Astrocyte of the spinal cord (primary cell): Measurements from ENCODE around the gene SHQ1.

Source experiments
- DNase-seq: peaks from one replicate; pipeline ENCODE4 v3.0.0; 2011; ENCODE audit warnings: low read depth, low spot score
- H3K4me3 ChIP-seq: 2 replicates; pipeline ENCODE4 v1.5.1; 2011; ENCODE audit warnings: low read depth, mild to moderate bottlenecking, low read length, moderate library complexity
- in situ Hi-C: cut with HindIII; loops from 2 replicates; pipeline ENCODE4 v1.10.0; 2017; ENCODE audit warnings: low sequenced_read_pairs
- TF ChIP-seq, protein P1 (sequence below): IDR thresholded peaks from 2 replicates; pipeline ENCODE4 v1.5.1; 2012; ENCODE audit warnings: low read depth, mild to moderate bottlenecking, low read length, inconsistent platforms

SHQ1 gene

DNA sequence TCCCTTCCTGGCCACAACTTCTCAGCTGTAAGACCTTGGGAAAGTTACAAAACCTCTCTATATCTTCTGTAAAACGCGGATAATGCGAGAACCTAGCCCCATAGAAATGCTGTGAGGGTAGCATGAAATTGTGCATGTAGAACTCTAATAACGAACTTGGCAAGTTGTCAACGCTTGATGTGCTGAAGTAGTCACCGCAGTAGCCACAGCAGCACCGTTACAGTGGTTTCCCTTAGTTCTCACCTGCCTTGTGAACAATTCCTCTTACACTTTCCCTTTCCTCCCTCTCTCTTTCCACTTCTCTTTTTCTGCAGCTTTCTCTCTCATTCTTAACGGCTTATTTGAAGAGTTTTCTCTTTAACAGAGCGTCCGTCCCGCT, 447 bp upstream of the SHQ1 start:
- TF ChIP-seq, protein P1, sequence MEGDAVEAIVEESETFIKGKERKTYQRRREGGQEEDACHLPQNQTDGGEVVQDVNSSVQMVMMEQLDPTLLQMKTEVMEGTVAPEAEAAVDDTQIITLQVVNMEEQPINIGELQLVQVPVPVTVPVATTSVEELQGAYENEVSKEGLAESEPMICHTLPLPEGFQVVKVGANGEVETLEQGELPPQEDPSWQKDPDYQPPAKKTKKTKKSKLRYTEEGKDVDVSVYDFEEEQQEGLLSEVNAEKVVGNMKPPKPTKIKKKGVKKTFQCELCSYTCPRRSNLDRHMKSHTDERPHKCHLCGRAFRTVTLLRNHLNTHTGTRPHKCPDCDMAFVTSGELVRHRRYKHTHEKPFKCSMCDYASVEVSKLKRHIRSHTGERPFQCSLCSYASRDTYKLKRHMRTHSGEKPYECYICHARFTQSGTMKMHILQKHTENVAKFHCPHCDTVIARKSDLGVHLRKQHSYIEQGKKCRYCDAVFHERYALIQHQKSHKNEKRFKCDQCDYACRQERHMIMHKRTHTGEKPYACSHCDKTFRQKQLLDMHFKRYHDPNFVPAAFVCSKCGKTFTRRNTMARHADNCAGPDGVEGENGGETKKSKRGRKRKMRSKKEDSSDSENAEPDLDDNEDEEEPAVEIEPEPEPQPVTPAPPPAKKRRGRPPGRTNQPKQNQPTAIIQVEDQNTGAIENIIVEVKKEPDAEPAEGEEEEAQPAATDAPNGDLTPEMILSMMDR = no peak
- in situ Hi-C loops = no loop called here
- peak overlapping the region; percentile 98 for H3K4me3 ChIP-seq
- no peak for DNase-seq

- in situ Hi-C loops = no loop called here
- no peak for DNase-seq
- TF ChIP-seq, protein P1 = no peak
- peak overlapping the region; percentile 98 for H3K4me3 ChIP-seq
Measured at GRCh38 chr3:72847282-72847681, 963 bp downstream of the SHQ1 start.

GRCh38 chr3:72846166-72846565, 2.1 kb downstream of the SHQ1 start:
- DNase-seq = no peak
- no peak overlapping the region for H3K4me3 ChIP-seq
- TF ChIP-seq, protein P1 = no peak
- in situ Hi-C loops = no loop called here

- TF ChIP-seq, protein P1 = no peak
- DNase-seq = no peak
- no peak overlapping the region for H3K4me3 ChIP-seq
- in situ Hi-C loops = no loop called here
Measured at GRCh38 chr3:72844436-72844993, 3.7 kb downstream of the SHQ1 start.

DNA sequence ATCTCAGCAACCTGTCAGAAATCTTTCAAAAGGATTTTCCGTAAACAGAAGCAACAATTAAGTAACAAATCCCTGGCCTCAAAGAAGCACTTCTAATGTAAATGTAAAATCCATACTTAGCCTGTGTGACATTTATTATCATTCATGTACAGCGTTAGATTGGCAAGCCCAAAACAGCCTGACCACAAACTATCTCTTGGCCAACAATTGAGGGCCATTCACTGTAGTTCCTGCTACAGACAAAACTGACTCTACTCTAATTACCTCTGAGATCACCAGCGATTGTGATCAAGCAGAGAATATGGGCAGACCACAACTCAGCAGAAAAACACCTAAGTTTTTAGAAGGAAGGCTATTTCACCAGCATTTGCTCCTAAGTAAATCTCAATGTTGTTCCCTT, 9.2 kb downstream of the SHQ1 start:
- TF ChIP-seq, protein P1 = no peak
- no peak for DNase-seq
- in situ Hi-C loops = no loop called here
- no peak overlapping the region for H3K4me3 ChIP-seq

DNA sequence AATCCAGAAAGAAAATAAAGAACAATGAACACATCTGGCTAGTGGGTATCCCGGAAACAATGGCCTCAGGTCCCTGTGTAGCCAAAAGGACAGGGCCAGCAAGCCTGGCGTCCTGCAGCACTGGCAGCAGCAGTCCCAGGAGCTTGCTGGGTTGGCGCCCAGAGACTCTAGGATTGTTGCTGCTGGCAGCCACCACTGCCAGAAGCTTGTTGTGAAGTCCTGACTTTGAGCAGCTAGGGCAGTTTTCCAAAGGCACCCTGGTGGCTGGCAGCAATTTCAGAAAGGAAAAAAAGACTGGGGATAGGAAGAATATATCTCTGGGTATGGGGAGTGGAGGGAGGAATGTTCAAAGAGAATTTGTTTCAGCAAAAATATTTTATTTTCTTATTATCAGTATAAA, 11.3 kb downstream of the SHQ1 start:
- no peak overlapping the region for H3K4me3 ChIP-seq
- DNase-seq = peak; percentile 46
- in situ Hi-C loops = no loop called here
- TF ChIP-seq, protein P1 = no peak

DNA sequence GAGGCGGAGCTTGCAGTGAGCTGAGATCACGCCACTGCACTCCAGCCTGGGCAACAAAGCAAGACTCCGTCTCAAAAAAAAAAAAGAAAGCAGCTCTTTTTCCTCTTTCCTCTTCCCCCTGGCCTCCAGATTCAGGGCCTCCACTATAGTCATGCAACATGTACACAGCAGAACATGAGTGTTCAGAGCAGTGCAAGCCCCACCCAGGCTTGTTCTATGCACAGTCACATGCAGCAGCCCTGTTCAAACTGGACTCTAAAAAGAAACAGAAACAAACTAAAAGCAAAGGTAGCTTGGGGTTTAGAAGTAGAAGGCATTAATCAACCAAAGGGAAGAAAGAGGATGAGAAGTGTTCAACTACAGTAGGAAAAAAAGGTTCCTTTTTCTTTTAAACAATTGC, 11.8 kb downstream of the SHQ1 start:
- TF ChIP-seq, protein P1 = no peak
- H3K4me3 ChIP-seq = no peak overlapping the region
- in situ Hi-C loops = no loop called here
- no peak for DNase-seq
